HepG2 (cell line): Measurements from ENCODE around the gene DPEP1. TPM values are rescaled to one million over a fixed set of nuclear protein-coding genes. Genes with fewer than 3 reads are reported as not detected.

Source experiments
- BCL3 ChIP-seq: sonication (generic); formaldehyde crosslinking; IDR thresholded peaks from 2 replicates; pipeline ENCODE4 v1.5.1; 2020; ENCODE audit warnings: mild to moderate bottlenecking, missing genetic modification reagents, moderate library complexity
- CREBL2 ChIP-seq: sonication (generic); formaldehyde crosslinking; IDR thresholded peaks from 2 replicates; pipeline ENCODE4 v1.8.1; 2023; ENCODE audit warnings: missing genetic modification reagents, mild to moderate bottlenecking, borderline replicate concordance
- CSRNP1 ChIP-seq: sonication (generic); formaldehyde crosslinking; IDR thresholded peaks from 2 replicates; pipeline ENCODE4 v1.8.1; 2023; ENCODE audit warnings: mild to moderate bottlenecking, missing genetic modification reagents
- DMAP1 ChIP-seq: IDR thresholded peaks from 2 replicates; pipeline ENCODE4 v1.6.1; 2016
- ETV5 ChIP-seq: IDR thresholded peaks from 2 replicates; pipeline ENCODE4 v1.6.1; 2018; ENCODE audit warnings: missing biosample characterization, missing genetic modification reagents, inconsistent platforms, borderline replicate concordance
- KAT2B ChIP-seq: fragments of 150-350 bp; IDR thresholded peaks from 2 replicates; pipeline ENCODE4 v1.6.1; 2014; ENCODE audit warnings: low read depth, low read length, borderline replicate concordance
- RXRB ChIP-seq: IDR thresholded peaks from 2 replicates; pipeline ENCODE4 v1.6.1; 2016; ENCODE audit warnings: borderline replicate concordance, missing genetic modification reagents, missing compliant biosample characterization
- SMAD3 ChIP-seq: sonication (generic); formaldehyde crosslinking; IDR thresholded peaks from 2 replicates; pipeline ENCODE4 v1.4.0; 2020; ENCODE audit warnings: missing genetic modification reagents
- TARDBP ChIP-seq: sonication (generic); formaldehyde crosslinking; IDR thresholded peaks from 2 replicates; pipeline ENCODE4 v1.8.0; 2022; ENCODE audit warnings: mild to moderate bottlenecking, missing genetic modification reagents
- TFAP4 ChIP-seq: sonication (generic); IDR thresholded peaks from 2 replicates; pipeline ENCODE4 v1.6.1; 2016; ENCODE audit warnings: low read depth, borderline replicate concordance
- THAP7 ChIP-seq: sonication (generic); formaldehyde crosslinking; IDR thresholded peaks from 2 replicates; pipeline ENCODE4 v1.8.1; 2023; ENCODE audit warnings: mild to moderate bottlenecking, missing genetic modification reagents
- U2AF2 ChIP-seq: fragments of 200-400 bp; formaldehyde crosslinking; IDR thresholded peaks from 2 replicates; pipeline ENCODE4 v1.6.1; 2017; ENCODE audit warnings: low read depth, mild to moderate bottlenecking, low read length
- ZNF143 ChIP-seq: sonication (generic); formaldehyde crosslinking; IDR thresholded peaks from 2 replicates; pipeline ENCODE4 v1.4.0; 2020; ENCODE audit warnings: missing genetic modification reagents
- ZNF407 ChIP-seq: sonication (generic); formaldehyde crosslinking; IDR thresholded peaks from one replicate; pipeline ENCODE4 v1.5.1; 2020; ENCODE audit warnings: mild to moderate bottlenecking, missing genetic modification reagents; ENCODE audit errors: not compliant biosample characterization
- ZNF619 ChIP-seq: sonication (generic); formaldehyde crosslinking; IDR thresholded peaks from 2 replicates; pipeline ENCODE4 v1.4.0; 2020; ENCODE audit warnings: mild to moderate bottlenecking, missing genetic modification reagents
- ZSCAN21 ChIP-seq: sonication (generic); formaldehyde crosslinking; IDR thresholded peaks from 2 replicates; pipeline ENCODE4 v1.8.0; 2022; ENCODE audit warnings: mild to moderate bottlenecking, missing genetic modification reagents, moderate library complexity, borderline replicate concordance
- polyA plus RNA-seq, 8 experiments: library from polyadenylated mRNA; depleted of rRNA in 3 of 8; stranded (reverse) in 7 of 8; unstranded in 1 of 8; fragments of >200 nt; fragmentation: Illumina TruSeq in 4 of 8; extraction: Trizol in 4 of 8; gene quantifications; 2 replicates each; pipeline versions ENCODE4 v1.2.1 to v1.2.3, GENCODE V29; 2011 to 2016; ENCODE audit warnings: low read depth in 4 of 8, missing spikeins in 1 of 8, mixed read lengths in 1 of 8; ENCODE audit not compliant: insufficient read depth in 1 of 8
- total RNA-seq, 5 experiments: library from RNA; depleted of rRNA; stranded (reverse); fragments of >200 nt; fragmentation: Illumina TruSeq; extraction: Trizol; gene quantifications; 2 replicates each; pipeline ENCODE4 v1.2.3, GENCODE V29; 2016; ENCODE audit warnings: low read depth in 1 of 5

Gene DPEP1
- total and polyA plus RNA-seq, 2 of the 13 experiments (the other 11 are each of a cell fraction or from before 2014, with no cell fraction given) = 37.6 to 52.2 TPM

- peak; percentile 23; the same call in 1 of the 2 replicates for TF ChIP-seq BCL3 (CRISPR knock-in tag)
- TF ChIP-seq ZNF143 = peak; percentile 68
- no peak for TF ChIP-seq U2AF2
- TF ChIP-seq TARDBP = 0 out of 2 replicates have a peak, but pooled peaks have one; percentile 25
- TF ChIP-seq ZNF407 = no peak
- no peak for TF ChIP-seq CREBL2 (CRISPR knock-in tag)
- no peak for TF ChIP-seq KAT2B
- peak; percentile 64; the same call in 1 of the 2 replicates for TF ChIP-seq TFAP4
- TF ChIP-seq CSRNP1 (CRISPR knock-in tag) = 0 out of 2 replicates have a peak, but pooled peaks have one; percentile 20
- no peak for TF ChIP-seq RXRB
- no peak for TF ChIP-seq DMAP1 (CRISPR knock-in tag)
- TF ChIP-seq ZSCAN21 (CRISPR knock-in tag) = no peak
- 0 out of 2 replicates have a peak, but pooled peaks have one; percentile 23 for TF ChIP-seq THAP7 (CRISPR knock-in tag)
- no peak for TF ChIP-seq SMAD3 (CRISPR knock-in tag)
- no peak for TF ChIP-seq ZNF619 (CRISPR knock-in tag)
- peak; percentile 22; the same call in 1 of the 2 replicates for TF ChIP-seq ETV5 (CRISPR knock-in tag)
Measured at GRCh38 chr16:89620406-89620841, 7.0 kb downstream of the DPEP1 start (continued).
